ENCODE results near the gene TBCD.

Gene TBCD

GRCh38 chr17:82840431-82840831 is 88.6 kb downstream of the TBCD start:
- CTCF ChIA-PET, result interaction anchor here (2.4 kb wide), 1 partner anchor 58 kb away, joined by 7 read pairs; no protein-coding TSS in a partner anchor
- no peak for DNase-seq (ENCODE audit: extremely low spot score)
- POLR2A ChIA-PET, result no interaction called here
- no peak for TF ChIP-seq CTCF (IDR thresholded peaks at IDR 0.05; ENCODE audit: control extremely low read depth, extremely low read depth, low read depth, missing control alignments)

- TF ChIP-seq CTCF (IDR thresholded peaks at IDR 0.05; ENCODE audit: control extremely low read depth, extremely low read depth, low read depth, missing control alignments), result no peak
- DNase-seq (ENCODE audit: extremely low spot score), result no peak
- ChIA-PET CTCF (interaction anchor here (1.3 to 2.6 kb wide), 2 partner anchors 9 to 60 kb away, joined by 4 to 7 read pairs; no protein-coding TSS in a partner anchor), POLR2A (no interaction called here)
Observed at GRCh38 chr17:82841921-82842596, 90.2 kb downstream of the TBCD start.

GRCh38 chr17:82843904-82844680 is 92.2 kb downstream of the TBCD start:
- ChIA-PET CTCF (interaction anchor here (0.8 to 2.6 kb wide), 10 partner anchors 9 to 359 kb away, joined by 3 to 7 read pairs (median 4); no protein-coding TSS in a partner anchor), POLR2A (interaction anchor here (0.6 kb wide), 1 partner anchor 52 kb away, joined by 4 read pairs; no protein-coding TSS in a partner anchor)
- DNase-seq (ENCODE audit: extremely low spot score), result no peak
- TF ChIP-seq CTCF (IDR thresholded peaks at IDR 0.05; ENCODE audit: control extremely low read depth, extremely low read depth, low read depth, missing control alignments), result no peak

- ChIA-PET POLR2A (no interaction called here), CTCF (interaction anchor here (0.8 to 2.2 kb wide), 5 partner anchors 10 to 41 kb away, joined by 3 to 5 read pairs (median 4); no protein-coding TSS in a partner anchor)
- no peak for TF ChIP-seq CTCF (IDR thresholded peaks at IDR 0.05; ENCODE audit: control extremely low read depth, extremely low read depth, low read depth, missing control alignments)
- DNase-seq (ENCODE audit: extremely low spot score), result no peak
Observed at GRCh38 chr17:82844796-82845162, 92.9 kb downstream of the TBCD start.

- ChIA-PET POLR2A (no interaction called here), CTCF (interaction anchor here (0.8 to 2.0 kb wide), 3 partner anchors 15 to 40 kb away, joined by 3 to 5 read pairs (median 3); no protein-coding TSS in a partner anchor)
- DNase-seq (ENCODE audit: extremely low spot score), result no peak
- no peak for TF ChIP-seq CTCF (IDR thresholded peaks at IDR 0.05; ENCODE audit: control extremely low read depth, extremely low read depth, low read depth, missing control alignments)
Observed at GRCh38 chr17:82845163-82845807, 93.4 kb downstream of the TBCD start.

GRCh38 chr17:82846061-82846691 is 94.3 kb downstream of the TBCD start:
- TF ChIP-seq CTCF (IDR thresholded peaks at IDR 0.05; ENCODE audit: control extremely low read depth, extremely low read depth, low read depth, missing control alignments), result no peak

More at GRCh38 chr17:82846061-82846691, 94.3 kb downstream of the TBCD start:
- DNase-seq (ENCODE audit: extremely low spot score), result no peak
- ChIA-PET POLR2A (no interaction called here), CTCF (interaction anchor here (1.4 kb wide), 1 partner anchor 14 kb away, joined by 3 read pairs; no protein-coding TSS in a partner anchor)
